Globus pallidus (tissue), 1 donor: ENCODE data around the gene HOXB6.

Experiments used
- DNase-seq: peaks from one replicate; pipeline ENCODE4 v3.0.0-alpha.2; 2015; ENCODE audit warnings: low spot score

Gene HOXB6

GRCh38 chr17:48609759-48610281 lies 5.0 kb upstream of the HOXB6 start:
- no peak for DNase-seq

GRCh38 chr17:48609033-48609432 lies 4.2 kb upstream of the HOXB6 start:
- no peak for DNase-seq

GRCh38 chr17:48608494-48608834 lies 3.7 kb upstream of the HOXB6 start:
- DNase-seq = no peak

- DNase-seq = no peak
Measured at GRCh38 chr17:48606892-48607614, 2.3 kb upstream of the HOXB6 start.

GRCh38 chr17:48605991-48606891 lies 1.5 kb upstream of the HOXB6 start:
- DNase-seq = no peak

- no peak for DNase-seq
Measured at GRCh38 chr17:48605409-48605919, 678 bp upstream of the HOXB6 start.

GRCh38 chr17:48603959-48604769 lies 622 bp downstream of the HOXB6 start:
- DNase-seq = no peak

GRCh38 chr17:48601539-48602425 lies 3.0 kb downstream of the HOXB6 start:
- no peak for DNase-seq

GRCh38 chr17:48601207-48601538 lies 3.6 kb downstream of the HOXB6 start:
- no peak for DNase-seq

GRCh38 chr17:48600244-48601098 lies 4.3 kb downstream of the HOXB6 start:
- no peak for DNase-seq

- no peak for DNase-seq
Measured at GRCh38 chr17:48599354-48599753, 5.4 kb downstream of the HOXB6 start.

GRCh38 chr17:48598736-48599135 lies 6.0 kb downstream of the HOXB6 start:
- DNase-seq = no peak

- no peak for DNase-seq
Measured at GRCh38 chr17:48597778-48598631, 6.8 kb downstream of the HOXB6 start.

- DNase-seq = no peak
Measured at GRCh38 chr17:48597528-48597777, 7.3 kb downstream of the HOXB6 start.

GRCh38 chr17:48596735-48597527 lies 7.9 kb downstream of the HOXB6 start:
- DNase-seq = no peak

- DNase-seq = no peak
Measured at GRCh38 chr17:48596000-48596734, 8.6 kb downstream of the HOXB6 start.

GRCh38 chr17:48595278-48595999 lies 9.3 kb downstream of the HOXB6 start:
- DNase-seq = no peak
